Measurements from ENCODE around the gene ICE2.
"Not testable (repeated sequence)": the region's sequence is repeated elsewhere in the genome, so short reads cannot be mapped to it uniquely, and the experiment has no call there.

ICE2 gene

DNA sequence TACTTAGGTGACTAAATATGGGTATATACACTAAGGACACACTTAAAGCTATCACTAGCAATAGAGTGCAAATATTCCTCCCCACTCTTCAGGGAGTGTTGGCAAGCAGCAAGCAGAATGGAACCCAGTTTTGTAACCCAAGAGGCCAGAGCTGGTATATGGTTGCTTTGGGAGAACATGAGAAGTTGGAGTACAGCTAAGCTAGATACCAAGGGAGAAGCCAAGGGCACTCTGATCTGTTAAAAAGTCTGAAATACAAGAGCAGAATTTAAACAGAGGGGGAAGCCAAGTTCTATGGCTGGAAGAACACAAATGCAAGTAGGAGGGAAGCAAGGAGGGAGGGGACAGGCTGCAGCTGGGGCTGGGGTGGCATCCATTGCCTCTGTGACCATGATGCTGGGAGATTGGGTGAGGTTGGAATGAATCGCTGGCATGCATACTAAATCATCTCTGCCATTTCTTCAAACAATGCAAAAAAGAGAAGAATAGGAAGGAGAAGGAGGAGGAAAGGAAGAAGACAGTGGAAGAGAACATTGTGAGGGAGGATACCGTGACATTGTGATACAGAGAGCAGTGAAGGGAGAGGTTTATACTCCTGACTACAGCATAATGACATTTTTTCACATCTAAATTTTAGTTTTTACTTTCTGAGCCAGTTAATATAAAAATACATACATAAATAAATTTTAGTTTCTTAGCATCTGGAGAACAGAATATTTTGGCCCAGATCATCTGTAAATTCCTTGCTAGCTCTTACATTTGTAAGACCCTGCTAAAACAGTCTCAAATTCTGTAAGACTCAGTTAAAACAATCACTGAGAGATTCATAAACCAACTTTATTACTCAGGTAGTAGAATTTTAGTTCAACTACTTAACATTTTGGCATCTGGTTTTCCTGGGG, 72.2 kb downstream of the ICE2 start:
- DNase-seq = no peak

GRCh38 chr15:60405399-60405798, 73.5 kb downstream of the ICE2 start:
- DNase-seq = no peak

- DNase-seq = not testable (repeated sequence)
Measured at GRCh38 chr15:60404351-60404750, 74.6 kb downstream of the ICE2 start.

DNA sequence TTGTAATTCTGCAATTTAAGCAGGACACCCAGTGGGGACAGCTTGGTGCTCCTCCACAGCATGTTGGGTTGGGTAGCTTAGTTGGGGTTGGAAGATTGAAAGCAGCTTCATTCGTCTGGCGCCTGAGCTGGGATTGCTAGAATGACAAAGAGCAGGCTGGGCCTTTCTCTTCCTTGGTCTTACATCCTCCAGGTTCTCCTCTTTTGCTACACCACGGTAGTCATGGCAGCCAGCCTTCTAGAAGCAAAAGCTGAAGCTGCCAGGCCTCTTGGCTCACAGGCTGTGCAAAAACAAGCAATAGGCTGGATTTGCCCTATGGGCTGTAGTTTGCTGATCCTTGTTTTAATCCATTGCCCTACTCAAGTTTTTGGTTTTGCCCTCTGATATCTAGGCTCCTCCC, 78.0 kb downstream of the ICE2 start:
- DNase-seq = no peak

DNA sequence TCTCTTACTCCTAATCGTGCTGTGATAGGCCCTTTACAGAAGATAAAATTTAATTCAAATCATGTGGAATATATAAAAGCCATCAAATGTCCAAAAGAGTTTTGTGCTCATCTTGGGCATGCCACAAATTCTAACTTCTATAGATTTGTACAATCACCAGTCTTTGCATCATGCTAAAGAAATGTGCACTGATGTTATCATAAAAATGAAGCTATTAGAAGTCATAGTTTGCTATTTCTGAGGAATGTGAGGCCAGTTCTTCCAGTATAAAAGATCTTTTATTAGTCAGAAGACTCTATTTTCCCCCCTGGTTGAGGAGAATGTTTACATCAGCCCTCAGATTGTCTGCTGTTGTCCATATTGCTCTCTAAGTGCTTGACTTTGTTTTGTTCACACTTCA, 79.0 kb downstream of the ICE2 start:
- DNase-seq = no peak

DNA sequence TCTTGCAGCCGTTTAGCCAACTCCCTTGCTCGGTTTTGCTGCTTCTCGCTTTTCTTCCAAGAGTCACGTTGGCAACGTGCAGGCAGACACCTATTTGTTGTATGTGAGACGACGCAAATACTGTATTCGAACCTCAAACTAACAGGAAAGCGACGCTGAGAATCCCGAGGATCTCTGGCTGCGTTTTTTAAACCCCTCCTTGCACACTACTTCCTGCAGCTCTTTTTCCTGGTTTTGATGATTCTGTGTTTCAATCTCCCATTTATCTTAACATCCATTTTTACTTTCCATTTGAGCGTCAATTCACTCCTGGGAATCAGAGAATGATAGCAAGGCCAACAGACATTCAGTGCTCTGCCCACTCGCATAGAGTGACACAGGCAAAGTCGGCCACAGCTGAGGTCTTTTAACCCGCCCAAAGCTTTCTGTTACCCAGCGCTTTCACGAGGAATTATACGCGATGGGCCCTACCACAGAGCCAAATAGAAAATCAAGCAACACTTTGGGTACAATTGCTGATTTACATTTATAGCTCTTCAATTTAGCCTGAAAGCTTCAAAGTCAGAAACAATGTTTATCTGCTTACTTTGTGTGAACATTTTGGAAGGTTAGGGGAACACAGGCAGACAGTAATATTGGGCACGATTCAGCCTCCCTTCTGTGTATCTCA, 79.6 kb downstream of the ICE2 start:
- no peak for DNase-seq

- peak; percentile 89 for DNase-seq
Measured at GRCh38 chr15:60397772-60398445, 81.0 kb downstream of the ICE2 start, which contains the start of gene ANXA2. TSS of gene ANXA2 (minus strand) at chr15:60397986. CDS start at chr15:60386075, 11,911 bp downstream.

- peak; percentile 69 for DNase-seq
Measured at GRCh38 chr15:60396958-60397771, 81.8 kb downstream of the ICE2 start.

GRCh38 chr15:60396560-60396957, 82.4 kb downstream of the ICE2 start:
- DNase-seq = no peak

- no peak for DNase-seq
Measured at GRCh38 chr15:60396100-60396499, 82.8 kb downstream of the ICE2 start.

- DNase-seq = no peak
Measured at GRCh38 chr15:60395276-60396011, 83.5 kb downstream of the ICE2 start.

DNA sequence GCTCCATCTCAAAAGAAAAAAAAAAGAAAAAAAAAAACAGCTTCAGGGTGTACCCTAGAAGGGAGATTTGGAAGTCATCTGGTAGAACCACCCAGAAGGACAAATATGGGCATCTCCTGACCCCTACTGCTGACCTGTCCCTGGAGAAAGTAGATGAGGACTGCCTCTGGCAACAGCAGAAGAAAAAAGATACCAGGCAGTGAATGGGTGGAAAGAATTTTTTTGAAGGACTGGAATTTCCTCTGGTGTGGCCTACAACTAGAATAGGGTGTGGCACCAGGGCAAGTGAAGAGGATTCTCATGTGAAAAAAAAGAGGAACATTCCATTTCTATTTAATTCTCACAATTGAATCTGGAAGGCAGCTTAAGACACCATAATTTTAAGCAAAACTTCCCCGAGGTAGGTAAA, 84.2 kb downstream of the ICE2 start:
- DNase-seq = no peak

DNA sequence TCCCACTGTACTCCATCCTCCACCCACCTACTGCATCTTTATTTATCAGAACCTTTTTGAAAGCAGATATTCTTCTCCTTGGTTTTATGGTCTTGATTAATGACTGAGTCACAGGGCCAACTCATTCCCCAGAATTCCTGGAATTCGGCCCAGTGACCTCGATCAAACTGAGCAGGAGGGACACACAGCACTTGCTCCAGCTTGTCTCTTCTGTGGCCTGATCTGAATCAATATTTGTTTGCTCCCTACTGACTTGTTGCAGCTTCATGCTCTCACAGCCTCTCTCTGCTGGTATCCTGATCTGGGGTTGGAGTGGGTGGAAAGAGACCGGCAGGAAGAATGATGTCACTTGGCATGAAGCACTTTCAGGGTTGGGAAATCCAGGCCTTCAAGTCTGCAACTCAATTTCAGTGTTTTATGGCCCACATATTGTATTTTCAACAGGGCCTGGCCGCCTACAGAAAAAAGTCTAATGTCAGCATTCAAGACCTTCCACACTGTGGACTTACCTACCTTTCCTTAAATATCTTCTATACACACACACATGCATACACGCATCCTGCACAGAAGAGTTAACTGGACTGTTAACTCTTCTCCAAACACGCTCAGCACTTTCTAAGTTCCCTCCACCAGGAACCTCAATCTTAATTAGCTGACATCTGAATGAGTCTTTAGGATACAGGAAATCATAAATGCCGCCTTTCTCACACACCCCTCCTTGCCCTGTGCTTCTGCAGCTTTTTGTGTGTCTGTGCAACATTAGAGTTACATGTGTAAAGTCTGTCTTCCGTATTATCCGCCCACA, 85.8 kb downstream of the ICE2 start:
- DNase-seq = no peak

DNA sequence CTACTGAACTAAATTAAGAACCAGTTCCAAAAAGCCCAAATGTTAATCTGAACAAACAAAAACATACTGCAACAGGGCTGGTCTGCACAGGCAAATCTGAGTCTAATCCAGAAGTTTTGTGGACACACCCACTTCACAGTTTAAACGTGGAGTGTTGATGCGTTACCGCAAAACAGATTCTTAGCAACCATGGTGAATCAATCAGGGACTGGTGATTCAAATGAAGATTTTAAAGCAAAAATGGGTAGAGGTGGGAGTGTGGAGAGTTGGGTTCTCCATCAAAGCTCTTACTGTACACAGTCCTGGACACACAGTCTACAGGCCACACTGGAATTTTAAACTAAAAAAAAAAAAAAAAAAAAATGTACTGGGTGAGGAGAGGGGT, 86.3 kb downstream of the ICE2 start:
- no peak for DNase-seq

GRCh38 chr15:60391722-60392315, 87.1 kb downstream of the ICE2 start:
- no peak for DNase-seq

- DNase-seq = peak; percentile 48
Measured at GRCh38 chr15:60390871-60391501, 88.0 kb downstream of the ICE2 start.

DNA sequence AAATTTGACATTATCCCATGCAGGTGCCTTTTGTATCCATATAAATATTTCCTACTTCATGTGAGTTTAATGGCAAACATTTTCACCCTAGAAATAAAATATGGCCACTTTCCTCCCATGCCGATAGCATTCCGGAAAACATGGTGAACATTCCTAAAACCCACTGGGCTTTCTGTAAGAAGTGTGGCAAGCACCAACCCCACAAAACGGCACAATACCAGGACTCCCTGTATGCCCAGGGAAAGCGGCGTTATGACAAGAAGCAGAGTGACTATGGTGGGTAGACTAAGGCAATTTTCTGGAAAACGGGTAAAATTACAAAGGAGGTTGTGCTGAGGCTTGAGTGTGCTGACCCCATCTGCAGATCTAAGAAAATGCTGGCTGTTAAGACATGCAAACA, 88.7 kb downstream of the ICE2 start:
- no peak for DNase-seq

GRCh38 chr15:60389261-60390077, 89.5 kb downstream of the ICE2 start:
- DNase-seq = no peak

- no peak for DNase-seq
Measured at GRCh38 chr15:60387321-60387720, 91.6 kb downstream of the ICE2 start.

All from CD4-positive, alpha-beta T cell treated with Interleukin-15 for 1 hour (primary cell).